ENCODE measurements around the gene FASLG. TPM values are rescaled to one million over a fixed set of nuclear protein-coding genes. Genes with fewer than 3 reads are reported as not detected.

The FASLG gene
- total RNA-seq, 6 experiments from 2014 or later: not detected

DNA sequence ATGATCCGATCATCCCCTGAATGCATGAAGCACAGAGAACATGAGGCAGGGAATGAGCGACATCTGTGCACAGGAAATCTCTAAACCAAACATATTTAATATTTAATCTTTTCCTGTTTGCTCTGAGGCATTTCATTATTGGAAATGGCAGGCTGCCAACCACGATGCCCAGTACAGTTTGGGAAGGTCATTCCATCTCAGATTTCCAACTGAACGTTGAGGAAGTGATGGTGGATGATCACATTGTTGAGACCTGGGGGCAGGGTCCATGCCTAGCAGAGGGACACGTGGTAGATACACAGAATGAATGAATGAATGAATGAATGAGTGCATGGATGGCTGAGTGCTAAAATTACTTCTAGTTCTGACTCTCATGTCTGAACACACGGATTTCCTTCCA is 15.9 kb upstream of the FASLG start:
- Mint-ChIP-seq H3K4me3 (no peak overlapping the region), H3K4me1 (ENCODE audit: low read depth) (peaks cover 67% of the 10 kb centered on the region), H3K27ac (no peak overlapping the region), H3K9me3 (no peaks in the 10 kb centered on the region), H3K27me3 (ENCODE audit: insufficient read depth) (peaks cover 3% of the 10 kb centered on the region), H3K36me3 (ENCODE audit: low read depth) (no peaks in the 10 kb centered on the region)
- no peak for DNase-seq
- TF ChIP-seq, protein P1, sequence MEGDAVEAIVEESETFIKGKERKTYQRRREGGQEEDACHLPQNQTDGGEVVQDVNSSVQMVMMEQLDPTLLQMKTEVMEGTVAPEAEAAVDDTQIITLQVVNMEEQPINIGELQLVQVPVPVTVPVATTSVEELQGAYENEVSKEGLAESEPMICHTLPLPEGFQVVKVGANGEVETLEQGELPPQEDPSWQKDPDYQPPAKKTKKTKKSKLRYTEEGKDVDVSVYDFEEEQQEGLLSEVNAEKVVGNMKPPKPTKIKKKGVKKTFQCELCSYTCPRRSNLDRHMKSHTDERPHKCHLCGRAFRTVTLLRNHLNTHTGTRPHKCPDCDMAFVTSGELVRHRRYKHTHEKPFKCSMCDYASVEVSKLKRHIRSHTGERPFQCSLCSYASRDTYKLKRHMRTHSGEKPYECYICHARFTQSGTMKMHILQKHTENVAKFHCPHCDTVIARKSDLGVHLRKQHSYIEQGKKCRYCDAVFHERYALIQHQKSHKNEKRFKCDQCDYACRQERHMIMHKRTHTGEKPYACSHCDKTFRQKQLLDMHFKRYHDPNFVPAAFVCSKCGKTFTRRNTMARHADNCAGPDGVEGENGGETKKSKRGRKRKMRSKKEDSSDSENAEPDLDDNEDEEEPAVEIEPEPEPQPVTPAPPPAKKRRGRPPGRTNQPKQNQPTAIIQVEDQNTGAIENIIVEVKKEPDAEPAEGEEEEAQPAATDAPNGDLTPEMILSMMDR (IDR thresholded peaks at IDR 0.05): no peak

DNA sequence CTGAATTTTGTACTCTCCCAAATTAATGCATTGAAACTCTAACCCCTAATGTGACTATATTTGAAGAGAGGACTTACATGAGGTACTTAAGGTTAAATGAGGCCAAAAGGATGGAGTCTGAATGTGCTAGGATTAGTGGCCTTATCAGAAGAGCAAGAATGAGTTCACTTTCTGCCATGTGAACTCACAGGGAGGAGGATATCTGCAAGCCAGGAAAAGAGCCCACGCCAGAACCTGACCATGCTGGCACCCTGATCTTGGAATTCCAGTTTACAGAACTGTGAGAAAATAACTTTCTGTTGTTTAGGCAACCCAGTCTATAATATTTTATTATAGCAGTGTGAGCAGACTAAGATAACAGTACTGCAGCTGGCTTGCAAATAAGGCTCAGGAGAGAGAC is 12.2 kb upstream of the FASLG start:
- Mint-ChIP-seq H3K27me3 (ENCODE audit: insufficient read depth) (peaks cover under 1% of the 10 kb centered on the region; the same call in 1 of the 2 replicates), H3K27ac (no peak overlapping the region), H3K4me1 (ENCODE audit: low read depth) (peaks cover 50% of the 10 kb centered on the region), H3K9me3 (no peaks in the 10 kb centered on the region), H3K4me3 (no peak overlapping the region), H3K36me3 (ENCODE audit: low read depth) (no peaks in the 10 kb centered on the region)
- DNase-seq: no peak
- TF ChIP-seq, protein P1 (IDR thresholded peaks at IDR 0.05): no peak

DNA sequence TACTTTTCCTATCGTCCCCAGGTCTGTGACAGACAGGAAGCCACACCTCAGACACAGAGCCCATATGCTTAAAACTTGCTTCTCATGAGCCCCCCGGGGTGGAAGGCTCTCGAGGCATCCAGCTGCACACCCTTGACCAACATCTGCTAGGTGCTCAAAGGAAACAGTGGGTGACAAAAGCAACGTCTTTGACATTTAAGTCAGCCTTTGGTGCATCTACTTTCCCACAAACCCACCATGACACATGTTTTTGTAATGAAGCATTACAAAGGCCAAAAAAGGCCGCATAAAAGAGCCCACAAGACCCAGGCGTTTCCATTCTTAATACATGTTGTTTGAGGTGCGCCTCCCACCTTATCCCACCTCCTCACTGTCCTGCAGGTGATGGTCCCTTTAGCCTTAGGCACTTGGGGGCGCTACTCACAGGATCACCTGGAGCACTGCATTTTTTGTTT is 11.8 kb upstream of the FASLG start:
- peaks cover 49% of the 10 kb centered on the region for H3K4me1 Mint-ChIP-seq (ENCODE audit: low read depth)
- no peak for DNase-seq

DNA sequence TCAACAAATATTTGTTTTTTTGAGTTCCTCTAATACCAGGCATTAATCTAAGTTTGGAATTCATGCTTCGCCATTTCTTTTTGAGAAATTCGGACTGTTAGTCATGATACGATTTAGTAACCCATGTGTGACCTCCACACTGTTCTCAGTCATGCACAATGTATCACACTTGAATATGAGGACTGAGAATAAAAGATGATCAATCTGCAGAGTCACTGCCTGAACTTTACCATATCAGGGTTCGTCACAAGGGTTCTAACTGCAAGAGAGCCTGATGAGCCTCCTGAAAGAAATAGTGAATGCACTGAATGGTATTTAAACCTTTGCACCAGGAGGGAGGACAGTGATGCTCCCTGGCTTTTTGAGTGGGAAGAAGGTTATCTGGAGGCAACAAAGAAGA is 10.9 kb upstream of the FASLG start:
- Mint-ChIP-seq H3K27ac (no peak overlapping the region), H3K27me3 (ENCODE audit: insufficient read depth) (no peaks in the 10 kb centered on the region; the same call in 1 of the 2 replicates), H3K4me3 (no peak overlapping the region), H3K9me3 (no peaks in the 10 kb centered on the region), H3K4me1 (ENCODE audit: low read depth) (peaks cover 48% of the 10 kb centered on the region), H3K36me3 (ENCODE audit: low read depth) (no peaks in the 10 kb centered on the region)
- DNase-seq: no peak
- TF ChIP-seq, protein P1 (IDR thresholded peaks at IDR 0.05): no peak

More for the DNA sequence above, 11.8 kb upstream of the FASLG start:
- TF ChIP-seq, protein P1 (IDR thresholded peaks at IDR 0.05): 0 out of 2 replicates have a peak, but pooled peaks have one; percentile 12
- no peaks in the 10 kb centered on the region for H3K9me3 Mint-ChIP-seq
- H3K27ac Mint-ChIP-seq: no peak overlapping the region
- no peaks in the 10 kb centered on the region; the same call in 1 of the 2 replicates for H3K27me3 Mint-ChIP-seq (ENCODE audit: insufficient read depth)
- H3K36me3 Mint-ChIP-seq (ENCODE audit: low read depth): no peaks in the 10 kb centered on the region
- H3K4me3 Mint-ChIP-seq: no peak overlapping the region

DNA sequence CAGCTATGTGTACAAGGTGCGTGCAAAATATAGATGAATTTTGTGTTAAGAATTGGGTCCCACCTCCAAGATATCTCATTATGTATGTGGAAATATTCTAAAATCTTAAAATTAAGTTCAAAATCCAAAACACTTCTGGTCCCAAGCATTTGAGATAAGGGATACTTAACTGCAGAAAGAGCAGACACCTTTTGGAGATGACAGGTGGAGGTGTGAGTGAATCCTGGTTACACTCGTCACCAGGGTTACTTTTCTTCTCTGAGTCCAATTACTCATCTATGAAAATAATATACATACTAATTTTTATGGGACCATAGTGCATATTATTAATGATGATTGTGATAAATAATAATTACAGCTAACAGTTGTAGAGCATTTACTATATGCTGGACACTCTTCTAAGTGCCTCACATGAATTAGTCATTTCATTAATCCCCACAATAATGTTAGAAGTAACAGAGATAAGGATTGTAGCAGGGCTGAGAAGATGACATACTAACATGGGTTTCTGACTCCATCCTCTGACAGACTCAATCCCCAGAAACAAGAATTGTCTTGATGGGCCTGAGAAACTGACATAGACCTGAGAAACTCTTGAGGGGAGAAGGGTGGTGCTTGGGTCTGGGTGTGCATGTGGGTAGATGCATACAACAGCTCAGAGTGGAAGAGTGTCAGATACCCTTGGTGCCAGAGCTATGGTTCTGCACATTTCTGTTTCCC is 8.3 kb upstream of the FASLG start:
- no peaks in the 10 kb centered on the region for H3K9me3 Mint-ChIP-seq
- no peak overlapping the region for H3K4me3 Mint-ChIP-seq
- H3K4me1 Mint-ChIP-seq (ENCODE audit: low read depth): peaks cover 60% of the 10 kb centered on the region
- peak overlapping the region; percentile 34; the same call in 1 of the 2 replicates for H3K27ac Mint-ChIP-seq
- H3K36me3 Mint-ChIP-seq (ENCODE audit: low read depth): no peaks in the 10 kb centered on the region
- TF ChIP-seq, protein P1 (IDR thresholded peaks at IDR 0.05): no peak
- DNase-seq: no peak
- H3K27me3 Mint-ChIP-seq (ENCODE audit: insufficient read depth): no peaks in the 10 kb centered on the region
